ENCODE data around the gene APCS. TPM values are rescaled to one million over a fixed set of nuclear protein-coding genes. Genes with fewer than 3 reads are reported as not detected.

Gene APCS, protein sequence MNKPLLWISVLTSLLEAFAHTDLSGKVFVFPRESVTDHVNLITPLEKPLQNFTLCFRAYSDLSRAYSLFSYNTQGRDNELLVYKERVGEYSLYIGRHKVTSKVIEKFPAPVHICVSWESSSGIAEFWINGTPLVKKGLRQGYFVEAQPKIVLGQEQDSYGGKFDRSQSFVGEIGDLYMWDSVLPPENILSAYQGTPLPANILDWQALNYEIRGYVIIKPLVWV
- not detected in 2 replicates for total RNA-seq

DNA sequence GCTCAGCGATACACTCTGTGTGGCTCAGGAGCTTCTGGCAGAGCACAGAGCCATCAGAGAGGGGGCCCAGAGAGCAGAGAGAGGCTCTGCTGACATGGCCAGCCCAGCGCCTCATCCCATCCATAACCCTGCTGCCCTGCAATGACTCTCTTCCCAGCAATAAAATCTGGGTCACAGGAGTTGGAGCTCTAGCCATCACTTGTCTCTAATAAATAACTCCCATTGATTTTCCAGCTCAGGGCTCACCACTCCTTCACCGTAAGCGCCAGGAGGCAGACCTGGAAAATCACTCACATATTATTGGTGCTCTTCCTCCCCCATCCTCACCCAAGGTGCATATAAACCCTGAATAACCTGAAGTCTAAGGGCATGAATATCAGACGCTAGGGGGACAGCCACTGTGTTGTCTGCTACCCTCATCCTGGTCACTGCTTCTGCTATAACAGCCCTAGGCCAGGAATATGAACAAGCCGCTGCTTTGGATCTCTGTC, at the start of gene APCS:
Gene APCS, plus strand, starts transcription at position 366 of the 491 bp plus-strand sequence. Its CDS starts 96 bp downstream, at position 462.

Other genes with a start within 250 kb of the APCS start
- not detected in 2 replicates for gene OR10J4, start 155.6 kb upstream of the APCS start, total RNA-seq
- gene OR10J1, start 148.1 kb upstream of the APCS start, total RNA-seq, result not detected in 2 replicates
- gene OR10J5, start 51.8 kb upstream of the APCS start, total RNA-seq, result not detected in 2 replicates
- gene CRP, start 126.8 kb downstream of the APCS start, total RNA-seq, result not detected in 2 replicates
- 15.2 and 33.1 TPM in 2 replicates for gene DUSP23, start 193.1 kb downstream of the APCS start, total RNA-seq
- not detected in 2 replicates for gene FCRL6, start 214.5 kb downstream of the APCS start, total RNA-seq
- under 0.01 TPM in 1 of 2 replicates, not detected in the other for gene SLAMF8, start 239.0 kb downstream of the APCS start, total RNA-seq